ENCODE data around the gene PRR19.
A peak's percentile ranks its signal among the peaks of the same experiment; 100 is the strongest.

- TF ChIP-seq POLR2A (IDR thresholded peaks at IDR 0.05) (no peak), EP300 (IDR thresholded peaks at IDR 0.05) (peak in 1 of 2 donors; percentile 32), CTCF (IDR thresholded peaks at IDR 0.05) (peak in 1 of 5 experiments; percentile 12)
These were observed 45.9 kb upstream of the PRR19 start for GRCh38 chr19:42255766-42256745.

Measured in tibial nerve (tissue), 4 donors.